Caki2 (cell line): ENCODE results near the gene SPON1. TPM values are rescaled to one million over a fixed set of nuclear protein-coding genes. Genes with fewer than 3 reads are reported as not detected.

Experiments used
- DNase-seq: peaks from one replicate; pipeline ENCODE4 v3.0.0-alpha.2; 2015; ENCODE audit warnings: low read depth
- in situ Hi-C: cut with HindIII; loops from 2 replicates; pipeline ENCODE4 v1.10.0; 2016; ENCODE audit warnings: low sequenced_read_pairs, low pct_unique_long_range_greater_than_20kb, mixed read lengths
- total RNA-seq: library from RNA; depleted of rRNA; stranded (reverse); fragments of >200 nt; shearing (Covaris generic); gene quantifications from 2 replicates; pipeline ENCODE4 v1.2.3, GENCODE V29; 2014; ENCODE audit warnings: low replicate concordance

Gene SPON1
- total RNA-seq, 1 experiment from 2014 or later, result 0.54 TPM

DNA sequence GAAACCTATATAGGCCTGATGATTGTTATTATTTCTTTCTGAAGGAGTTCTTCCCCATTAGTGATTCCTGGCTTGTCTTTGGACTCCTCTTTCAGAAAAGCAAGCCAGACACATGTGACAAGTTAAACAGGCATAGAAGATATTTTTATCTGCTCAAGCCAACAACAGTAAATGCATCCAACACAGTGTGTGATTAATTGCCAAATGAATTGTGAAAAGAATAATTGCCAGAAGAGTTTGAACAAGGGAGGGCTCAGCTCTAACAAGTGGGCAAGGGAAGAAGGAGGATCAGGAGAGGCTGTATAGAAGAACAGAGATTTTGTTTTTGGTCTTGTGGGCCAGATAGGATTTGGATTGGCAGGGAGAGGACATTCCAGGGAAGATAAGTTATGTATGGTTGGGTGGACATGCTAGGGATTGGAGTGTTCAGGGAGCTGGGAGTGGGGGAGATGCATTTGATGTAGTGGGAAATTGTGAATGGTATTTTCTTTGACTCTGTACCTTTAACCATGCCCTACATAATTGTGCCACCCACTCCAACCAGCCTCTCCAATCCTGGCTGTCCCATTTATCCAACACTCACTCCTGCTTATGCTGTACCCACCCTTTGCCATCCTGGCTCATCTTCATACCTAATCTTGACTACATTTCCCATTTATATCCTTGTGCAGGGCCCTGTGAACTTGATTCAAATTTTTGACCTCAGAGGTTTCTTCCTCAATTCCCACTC is 223.7 kb downstream of the SPON1 start:
- in situ Hi-C loops, result no loop called here
- no peak for DNase-seq

DNA sequence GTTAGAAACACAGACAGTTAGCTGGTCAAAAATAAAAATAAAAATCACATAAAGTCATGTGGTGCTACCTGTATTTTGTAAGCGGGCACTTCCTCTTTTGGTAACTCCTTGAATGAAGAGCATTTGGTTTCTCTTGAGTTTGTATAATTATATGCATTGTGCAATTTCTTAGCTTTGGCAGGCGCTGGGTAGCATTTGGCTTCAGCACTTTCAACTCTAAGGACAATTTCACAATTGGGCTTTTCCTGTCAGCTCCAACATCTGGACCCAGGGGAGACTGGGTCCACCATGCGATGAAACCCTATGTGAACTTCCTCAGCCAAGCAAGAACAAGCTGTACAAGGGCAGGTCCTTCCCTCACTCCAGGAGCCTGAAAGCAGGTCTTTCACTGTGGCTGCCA is 227.4 kb downstream of the SPON1 start:
- DNase-seq, result no peak
- in situ Hi-C loops, result no loop called here

DNA sequence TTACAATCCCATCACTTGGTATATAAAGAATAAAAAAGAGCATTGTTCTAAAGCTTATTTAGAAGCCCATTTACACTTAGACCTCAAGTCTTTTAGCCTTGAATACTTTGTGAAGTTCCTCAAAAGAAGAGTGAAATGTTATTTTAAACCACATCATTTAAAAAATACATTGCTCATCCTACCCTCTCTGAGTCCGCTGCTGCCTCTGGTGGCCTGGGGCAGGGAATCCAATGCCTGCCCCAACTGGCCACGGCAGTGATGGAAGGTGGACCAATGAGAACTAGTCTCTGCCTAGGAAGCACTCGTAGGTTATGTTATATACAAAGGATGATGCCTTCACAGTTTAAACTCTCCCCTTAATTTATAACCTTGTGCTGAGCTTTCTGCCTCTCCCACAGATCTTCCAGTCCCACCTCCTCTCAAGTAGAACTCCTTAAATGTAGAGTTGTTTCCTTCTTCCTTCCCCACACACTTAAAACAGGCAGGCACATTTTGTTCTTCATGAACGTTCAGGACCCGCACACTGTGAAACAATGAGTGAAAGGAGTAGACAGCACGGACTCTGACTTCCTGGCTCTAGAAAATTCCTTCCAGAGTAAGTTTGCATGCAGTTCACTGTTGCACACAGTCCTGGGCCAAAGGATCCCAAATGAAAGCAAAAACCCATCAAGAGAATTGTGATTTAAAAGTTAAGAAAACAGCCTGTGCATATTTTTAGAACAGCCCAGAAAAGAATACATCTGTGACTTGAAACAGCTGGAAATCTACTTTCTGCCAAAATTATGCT is 228.7 kb downstream of the SPON1 start:
- in situ Hi-C loops, result no loop called here

DNA sequence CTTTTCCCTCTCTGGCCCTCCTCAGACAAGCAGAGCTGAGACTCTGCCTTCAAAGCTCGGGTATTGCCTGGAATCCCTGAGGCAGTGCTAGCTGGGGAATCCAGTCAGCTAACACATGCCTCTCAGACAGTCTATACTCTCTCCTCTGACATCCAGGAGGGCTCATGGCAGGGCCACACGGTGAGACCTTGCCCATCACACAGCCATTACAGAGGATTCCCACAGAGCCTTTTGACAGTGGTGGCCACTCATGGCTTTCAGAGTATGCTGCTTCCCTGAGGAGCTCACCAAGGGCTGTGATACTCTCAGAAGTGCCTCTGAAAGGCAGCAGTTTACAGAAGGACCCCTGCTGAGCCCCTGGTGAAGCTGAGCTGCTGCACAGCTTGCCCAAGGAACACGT is 231.1 kb downstream of the SPON1 start:
- in situ Hi-C loops, result no loop called here
- DNase-seq, result no peak

More for the DNA sequence above, 228.7 kb downstream of the SPON1 start:
- DNase-seq, result no peak

DNA sequence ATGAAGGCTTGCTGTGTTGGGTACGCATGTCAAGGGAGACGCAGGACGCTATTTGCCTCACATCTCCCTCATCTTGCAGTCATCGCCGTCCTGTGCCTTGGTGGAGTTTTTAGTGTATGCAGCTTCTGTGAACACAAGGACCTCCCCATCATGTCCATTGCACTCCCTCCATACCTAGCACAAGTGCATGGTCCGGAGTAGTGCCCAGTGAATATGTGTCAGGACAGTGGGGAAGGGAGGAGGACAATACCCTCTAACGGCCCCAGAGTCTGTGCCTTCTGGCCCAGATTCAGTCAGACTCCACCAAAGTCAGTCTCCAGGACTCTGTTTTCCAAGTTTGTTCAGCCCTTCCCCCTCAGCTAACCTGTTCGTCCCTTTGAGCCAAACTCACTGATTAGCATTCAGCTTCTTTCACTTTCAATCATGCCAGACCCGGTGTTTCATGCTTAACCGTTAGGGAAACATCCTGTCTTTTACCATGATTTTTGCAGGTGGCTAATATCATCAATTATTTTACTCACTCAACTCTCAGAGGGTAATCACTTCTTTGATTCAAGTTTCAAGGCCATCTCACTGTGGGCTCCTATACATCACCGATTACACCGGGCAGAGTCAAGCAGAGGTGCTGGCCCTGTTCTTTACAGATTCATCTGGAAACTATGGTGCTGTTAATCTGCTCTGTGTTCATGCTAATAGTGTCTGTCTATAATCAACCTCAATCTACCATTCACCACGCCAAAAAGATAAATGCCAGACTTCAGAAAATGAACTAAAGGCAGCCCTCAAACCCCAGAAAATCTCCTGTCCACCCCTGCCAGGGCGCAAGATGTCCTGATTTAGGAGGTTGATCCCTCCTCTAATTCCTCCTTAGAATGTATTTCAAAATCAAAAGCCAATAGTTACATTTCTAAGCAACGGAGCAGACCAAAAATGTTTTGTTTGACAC is 240.0 kb downstream of the SPON1 start:
- in situ Hi-C loops, result no loop called here
- no peak for DNase-seq

DNA sequence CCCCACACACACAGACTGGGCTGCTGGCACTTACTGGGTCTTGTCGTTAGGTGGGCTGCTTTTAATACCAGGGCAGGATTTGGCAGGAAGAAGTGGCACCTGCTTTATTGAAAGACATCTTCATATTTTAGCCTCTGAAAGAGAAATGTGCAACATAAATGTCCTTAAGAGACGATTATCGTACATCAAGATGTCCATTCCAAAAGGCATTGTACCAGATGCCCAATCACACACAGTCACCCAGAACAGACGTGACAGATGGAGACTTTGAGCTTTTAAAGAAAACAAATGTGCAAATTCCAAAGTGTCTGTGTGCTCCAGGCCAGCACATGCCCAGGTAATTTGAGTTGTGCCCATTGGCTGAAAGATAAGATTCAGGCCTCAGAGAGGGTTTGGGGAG is 240.8 kb downstream of the SPON1 start:
- in situ Hi-C loops, result no loop called here

DNA sequence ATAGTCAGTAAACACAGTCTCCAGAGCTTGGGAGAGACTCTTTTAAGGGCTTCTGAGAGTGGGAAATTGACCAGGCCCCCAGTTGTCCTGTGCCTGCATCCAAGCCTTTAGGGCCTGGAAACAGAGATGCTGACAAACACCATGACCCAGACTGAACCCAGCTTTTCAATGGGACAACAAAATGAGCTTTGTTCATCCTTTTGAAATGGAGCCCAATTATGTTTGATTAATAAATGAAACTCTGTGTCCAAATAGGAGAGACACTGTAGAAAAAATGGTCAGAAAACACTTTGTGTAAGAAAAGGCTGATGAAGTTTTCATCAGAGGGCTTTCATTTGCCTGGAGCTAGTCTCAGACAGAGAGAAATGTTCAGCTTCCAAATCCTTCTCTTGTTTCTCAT is 250.5 kb downstream of the SPON1 start:
- in situ Hi-C loops, result no loop called here
- DNase-seq, result no peak

More for the DNA sequence above, 240.8 kb downstream of the SPON1 start:
- DNase-seq, result no peak

DNA sequence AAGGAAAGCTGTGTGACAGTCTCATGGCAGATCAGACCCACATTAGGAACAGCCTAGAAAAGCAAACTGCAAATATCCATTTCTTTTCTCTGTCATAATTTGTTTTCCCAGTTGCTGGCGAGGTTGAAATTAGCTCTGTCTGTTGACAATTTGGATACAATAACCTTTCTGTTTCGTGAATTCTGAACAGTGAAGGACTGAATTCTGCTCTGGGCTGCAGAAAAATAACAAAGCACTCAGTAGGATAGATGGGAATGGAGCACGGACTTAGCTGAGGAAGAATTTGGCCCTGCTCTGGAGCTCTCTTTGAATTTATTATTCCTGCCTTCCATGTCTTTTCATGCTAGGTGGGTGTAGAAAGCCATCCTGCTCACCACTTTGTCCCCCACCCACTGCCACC is 256.2 kb downstream of the SPON1 start:
- in situ Hi-C loops, result no loop called here
- no peak for DNase-seq

DNA sequence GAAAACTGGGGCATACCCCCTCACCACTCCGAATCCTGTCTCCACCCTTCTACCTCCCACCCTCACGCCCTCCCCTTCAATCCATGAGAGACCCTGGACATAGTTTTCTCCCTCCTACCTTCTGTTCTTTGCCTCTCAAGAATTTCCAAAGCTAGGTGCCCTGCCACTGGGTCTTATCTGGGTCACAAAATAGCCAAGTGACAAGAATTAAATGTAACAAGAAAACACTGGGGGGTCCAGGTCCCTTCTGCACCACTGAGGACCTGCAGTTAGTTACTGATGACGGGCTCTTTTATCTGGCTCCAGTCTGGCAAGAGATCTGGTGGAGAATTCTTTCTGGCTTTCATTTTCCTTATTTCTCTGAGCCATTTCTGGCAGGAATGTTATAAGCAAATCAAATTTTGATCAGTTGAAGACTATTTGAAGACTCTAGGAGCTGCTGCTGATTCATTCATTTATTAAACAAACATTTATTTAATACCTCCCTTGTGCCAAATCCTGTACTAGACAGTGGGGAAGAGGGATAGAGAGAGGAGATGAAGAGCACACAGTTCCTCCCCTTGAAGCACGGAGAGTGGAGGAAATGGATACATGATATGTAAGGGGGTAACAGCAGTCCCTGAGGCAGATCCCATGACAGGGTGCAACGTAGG is 261.2 kb downstream of the SPON1 start:
- in situ Hi-C loops, result no loop called here
- DNase-seq, result no peak

DNA sequence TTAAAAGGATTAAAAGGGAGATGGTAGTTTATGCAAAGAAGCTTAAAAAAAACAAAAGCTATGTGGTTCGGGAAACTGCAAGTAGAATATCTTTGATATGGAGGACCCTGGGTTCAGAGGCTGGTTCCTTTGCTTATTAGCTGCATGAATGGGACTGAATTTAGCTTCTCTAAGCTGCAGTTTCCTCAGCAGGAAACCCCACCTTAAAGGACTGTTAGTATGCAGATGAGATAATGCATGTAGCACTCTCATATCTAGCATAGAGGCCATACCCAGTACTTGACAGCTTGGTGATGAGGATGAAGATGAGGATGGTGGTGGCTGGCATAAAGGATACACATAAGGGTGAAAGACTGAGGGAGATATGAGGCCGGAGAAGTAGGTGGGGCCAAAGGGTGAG is 261.9 kb downstream of the SPON1 start:
- in situ Hi-C loops, result no loop called here
- DNase-seq, result no peak

DNA sequence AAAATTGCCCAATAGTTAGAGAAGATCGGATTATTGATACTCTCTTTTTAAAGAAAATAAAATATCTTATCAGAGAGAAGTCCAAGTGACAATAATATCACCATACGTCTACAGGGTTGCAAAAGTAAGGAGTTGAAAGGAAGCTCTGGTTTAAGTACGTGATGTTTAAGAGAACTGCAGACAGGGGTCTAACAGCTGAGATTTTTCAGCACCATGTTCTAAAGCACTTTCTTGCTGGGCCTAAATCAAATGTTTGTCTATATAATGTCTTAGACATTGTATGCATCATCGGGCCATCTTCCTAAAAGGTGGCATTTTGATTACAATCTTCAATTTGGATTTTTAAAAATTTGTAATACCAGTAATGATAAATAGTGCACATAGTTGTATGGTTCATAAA is 263.1 kb downstream of the SPON1 start:
- DNase-seq, result no peak
- in situ Hi-C loops, result no loop called here

DNA sequence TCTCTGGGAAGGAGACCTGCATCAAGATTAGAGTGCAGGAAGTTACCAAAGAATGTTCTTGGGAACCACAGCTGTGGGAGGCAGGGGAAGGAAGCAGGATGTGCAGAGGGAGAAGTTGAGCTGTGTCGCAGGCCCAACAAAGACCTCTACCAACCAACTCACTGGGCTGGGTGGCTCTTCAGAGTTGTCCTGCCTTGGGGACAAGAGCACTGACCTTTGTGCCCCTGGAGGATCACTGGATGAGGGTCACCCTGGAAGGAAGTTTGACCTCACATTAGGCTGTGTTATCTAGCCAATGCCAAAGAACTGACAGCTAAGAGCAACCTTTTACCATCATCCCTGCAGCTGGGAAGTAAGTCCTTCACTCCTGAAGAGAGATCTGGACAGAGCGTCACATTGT is 265.8 kb downstream of the SPON1 start:
- in situ Hi-C loops, result no loop called here
- DNase-seq, result no peak

DNA sequence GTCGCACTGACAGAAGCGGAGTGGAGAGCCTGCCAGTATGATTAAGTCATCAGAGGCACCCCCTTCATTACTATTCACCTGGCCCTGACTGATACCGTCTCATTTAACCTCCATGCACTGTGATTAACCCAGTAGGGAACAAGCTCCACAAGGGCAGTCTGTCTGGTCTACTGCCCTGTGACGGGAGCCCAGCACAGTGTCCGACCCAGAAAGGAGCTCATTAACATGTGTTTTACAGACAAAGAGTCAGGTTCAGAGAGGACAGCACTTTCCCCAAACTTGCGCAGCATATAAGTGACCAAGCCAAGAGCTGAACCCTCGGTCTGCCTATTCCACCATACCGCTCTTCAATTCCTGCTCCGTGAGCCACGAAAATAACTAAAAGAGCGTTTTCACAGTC is 266.9 kb downstream of the SPON1 start:
- in situ Hi-C loops, result no loop called here
- DNase-seq, result no peak

DNA sequence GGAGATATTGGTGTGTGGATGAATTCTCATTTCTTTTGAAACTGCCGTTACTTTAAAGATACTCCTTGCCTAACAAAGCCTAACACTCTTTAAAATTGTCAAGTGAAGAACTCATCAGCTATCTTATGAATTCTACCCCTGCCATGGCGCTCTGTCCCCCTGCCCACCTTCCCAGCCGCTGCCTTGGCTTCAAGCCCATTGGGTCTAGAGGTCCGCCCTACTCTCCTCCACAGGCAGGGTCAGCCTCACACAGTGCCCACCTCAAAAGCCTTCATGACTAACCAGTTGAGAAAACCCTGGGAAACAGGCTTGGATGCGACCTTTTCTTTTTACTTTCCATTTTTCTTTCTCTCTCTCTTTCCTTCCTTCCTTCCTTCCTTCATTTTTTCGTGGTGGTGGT is 267.9 kb downstream of the SPON1 start:
- in situ Hi-C loops, result no loop called here
- no peak for DNase-seq

DNA sequence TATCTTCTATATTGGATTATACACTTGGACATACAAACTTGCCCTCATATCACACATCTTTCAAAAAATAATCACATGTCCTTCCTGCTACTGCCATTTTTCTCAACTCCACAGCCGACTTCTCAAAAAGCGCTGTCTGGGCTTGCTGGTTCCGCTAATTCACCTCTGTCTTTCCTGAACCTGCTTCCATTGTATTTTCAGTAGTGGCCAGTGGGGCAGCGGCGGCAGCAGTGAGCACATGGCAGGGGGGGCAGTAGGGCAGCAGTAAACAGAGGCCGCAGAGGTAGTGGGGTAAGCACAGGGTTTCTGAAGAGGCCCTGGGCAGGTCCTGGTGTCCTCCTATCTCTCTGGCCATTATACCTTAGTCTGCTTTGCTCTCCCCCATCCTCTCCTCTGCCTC is 270.1 kb downstream of the SPON1 start:
- in situ Hi-C loops, result no loop called here

DNA sequence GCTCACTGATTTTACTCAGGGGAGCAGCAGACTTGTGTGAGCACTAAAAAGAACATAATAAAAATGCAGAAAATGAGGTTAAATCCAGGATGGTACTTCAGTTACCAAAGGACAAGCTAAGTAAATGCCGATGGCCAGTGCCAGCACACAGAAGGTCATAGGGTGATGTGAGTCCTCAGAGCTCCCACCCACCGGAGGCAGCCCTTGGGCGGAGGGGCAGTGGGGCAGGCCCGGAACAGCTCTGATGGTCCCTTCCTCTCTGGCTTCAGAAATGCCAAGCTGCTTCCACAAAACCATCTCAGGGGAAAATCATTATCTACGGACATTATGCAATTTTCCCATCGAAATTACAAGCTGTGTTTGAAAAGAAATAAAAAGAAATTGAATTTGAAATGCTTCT is 271.9 kb downstream of the SPON1 start:
- in situ Hi-C loops, result no loop called here
- no peak for DNase-seq

More for the DNA sequence above, 270.1 kb downstream of the SPON1 start:
- DNase-seq, result no peak

DNA sequence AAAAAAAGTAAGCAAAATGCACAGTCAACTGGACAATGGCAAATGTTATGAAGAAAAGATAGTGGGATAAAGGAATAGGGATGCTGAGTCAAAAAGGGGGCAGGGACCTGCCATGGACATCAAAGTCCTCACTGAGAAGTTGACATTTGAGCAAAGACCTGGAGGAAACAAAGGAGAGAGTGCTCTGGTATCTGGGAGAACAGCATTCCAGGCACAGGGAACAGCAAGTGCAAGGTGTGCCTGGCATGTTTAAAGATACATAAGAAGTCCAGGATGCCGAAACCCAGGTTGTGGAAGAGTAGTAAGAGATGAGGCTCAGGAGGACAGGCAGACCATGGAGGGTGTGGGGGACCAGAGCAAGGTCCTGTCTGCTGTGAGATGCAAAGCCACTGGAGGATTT is 273.2 kb downstream of the SPON1 start:
- in situ Hi-C loops, result no loop called here
- DNase-seq, result no peak

DNA sequence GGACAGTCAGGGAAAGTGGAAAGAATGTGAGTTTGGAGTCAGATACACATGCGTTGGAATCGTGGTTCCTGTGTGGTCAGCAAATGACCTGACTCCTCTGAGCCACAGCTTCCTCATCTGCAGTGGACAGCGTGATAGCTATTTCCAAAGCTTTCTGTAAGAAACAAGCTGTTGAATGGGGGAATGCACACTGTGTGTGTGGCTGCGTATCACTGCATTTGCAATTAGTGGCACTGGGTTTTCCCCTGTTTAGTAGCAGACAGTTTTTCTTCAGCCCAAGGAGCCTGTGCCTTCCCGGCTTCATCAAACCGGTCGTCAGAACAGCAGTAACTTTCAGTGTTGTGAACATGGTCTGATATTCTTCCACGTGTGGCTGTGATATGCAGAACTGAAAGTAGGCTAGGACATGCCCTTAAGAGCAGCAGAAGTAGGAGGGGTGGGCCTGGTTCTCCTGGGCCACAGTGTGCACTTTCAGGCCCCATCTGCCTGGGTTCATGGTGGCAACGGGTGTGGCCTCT is 275.0 kb downstream of the SPON1 start:
- no peak for DNase-seq
- in situ Hi-C loops, result no loop called here
